Chondrocyte (in vitro differentiated cells): ENCODE data around the gene INO80E. TPM values are rescaled to one million over a fixed set of nuclear protein-coding genes. Genes with fewer than 3 reads are reported as not detected.

ENCODE experiments used
- DNase-seq: peaks from one replicate; pipeline ENCODE4 v3.0.0; 2021; ENCODE audit warnings: mixed read lengths, low spot score
- H3K27ac Mint-ChIP-seq: one replicate; pipeline ENCODE4 v1.8.0; 2021; ENCODE audit warnings: mild to moderate bottlenecking, moderate library complexity, mixed read lengths; ENCODE audit not compliant: unreplicated experiment
- H3K27me3 Mint-ChIP-seq: 2 replicates; pipeline ENCODE4 v1.8.0; 2021; ENCODE audit warnings: low read depth, mixed read lengths
- H3K36me3 Mint-ChIP-seq: 2 replicates; pipeline ENCODE4 v1.8.0; 2021; ENCODE audit warnings: low read depth, mixed read lengths
- H3K4me1 Mint-ChIP-seq: 2 replicates; pipeline ENCODE4 v1.8.0; 2021; ENCODE audit warnings: low read depth, mild to moderate bottlenecking, mixed read lengths
- H3K4me3 Mint-ChIP-seq: one replicate; pipeline ENCODE4 v1.8.0; 2021; ENCODE audit warnings: mild to moderate bottlenecking, moderate library complexity, mixed read lengths; ENCODE audit not compliant: unreplicated experiment
- H3K9me3 Mint-ChIP-seq: 2 replicates; pipeline ENCODE4 v1.8.0; 2021; ENCODE audit warnings: low read depth, mixed read lengths
- total RNA-seq: library from RNA; stranded (reverse); gene quantifications from 3 replicates; pipeline ENCODE4 v1.2.1, GENCODE V29; 2021
- TF ChIP-seq, protein P1 (sequence below): fragments of 200-600 bp; sonication (generic); IDR thresholded peaks from 2 replicates; pipeline ENCODE4 v1.5.0; 2021; ENCODE audit warnings: antibody characterized with exemption, mild to moderate bottlenecking, moderate library complexity

INO80E gene
- total RNA-seq, 1 donor from 2014 or later: 57.1 TPM

DNA sequence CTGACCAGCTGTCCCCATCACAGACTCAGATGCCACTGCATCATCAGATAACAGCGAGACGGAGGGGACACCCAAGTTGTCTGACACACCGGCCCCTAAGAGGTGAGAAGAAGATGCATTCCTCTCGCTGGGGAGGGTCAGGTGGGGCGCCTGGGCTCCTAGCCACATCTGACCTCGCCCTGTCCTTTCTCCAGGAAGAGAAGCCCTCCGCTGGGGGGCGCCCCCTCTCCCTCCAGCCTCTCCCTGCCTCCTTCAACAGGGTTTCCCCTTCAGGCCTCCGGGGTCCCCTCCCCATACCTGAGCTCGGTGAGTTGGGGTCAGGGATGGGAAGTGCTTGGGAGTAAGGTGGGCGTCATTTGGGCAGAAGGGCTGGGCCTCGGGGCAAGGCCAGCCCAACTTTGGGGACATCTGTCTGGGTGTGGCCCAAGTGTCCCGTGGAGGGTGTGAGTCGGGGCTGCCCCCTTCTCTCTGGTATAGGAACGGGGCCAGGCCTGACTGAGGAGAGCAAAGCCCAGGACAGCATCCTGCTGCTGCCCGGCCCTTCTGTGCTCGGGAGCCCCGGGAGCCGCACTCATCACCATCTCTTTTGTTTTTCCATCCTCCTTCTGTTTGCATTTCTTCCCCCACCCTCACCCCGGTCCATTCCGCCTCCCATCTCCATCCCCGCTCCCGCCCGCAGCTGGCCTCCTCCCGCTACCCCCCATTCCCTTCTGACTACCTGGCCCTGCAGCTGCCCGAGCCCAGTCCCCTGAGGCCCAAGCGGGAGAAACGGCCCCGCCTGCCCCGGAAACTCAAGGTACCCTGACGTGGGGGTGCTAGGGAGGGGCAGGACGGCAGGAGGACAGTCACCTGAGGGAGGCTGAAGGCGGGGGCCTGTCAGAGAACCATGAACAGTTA is 4.9 kb downstream of the INO80E start:
- Mint-ChIP-seq H3K4me3 (no peak overlapping the region), H3K9me3 (no peaks in the 10 kb centered on the region), H3K27ac (no peak overlapping the region), H3K36me3 (peaks cover 3% of the 10 kb centered on the region), H3K4me1 (peaks cover 11% of the 10 kb centered on the region), H3K27me3 (no peaks in the 10 kb centered on the region)
- peak; percentile 90 for DNase-seq
- TF ChIP-seq, protein P1, sequence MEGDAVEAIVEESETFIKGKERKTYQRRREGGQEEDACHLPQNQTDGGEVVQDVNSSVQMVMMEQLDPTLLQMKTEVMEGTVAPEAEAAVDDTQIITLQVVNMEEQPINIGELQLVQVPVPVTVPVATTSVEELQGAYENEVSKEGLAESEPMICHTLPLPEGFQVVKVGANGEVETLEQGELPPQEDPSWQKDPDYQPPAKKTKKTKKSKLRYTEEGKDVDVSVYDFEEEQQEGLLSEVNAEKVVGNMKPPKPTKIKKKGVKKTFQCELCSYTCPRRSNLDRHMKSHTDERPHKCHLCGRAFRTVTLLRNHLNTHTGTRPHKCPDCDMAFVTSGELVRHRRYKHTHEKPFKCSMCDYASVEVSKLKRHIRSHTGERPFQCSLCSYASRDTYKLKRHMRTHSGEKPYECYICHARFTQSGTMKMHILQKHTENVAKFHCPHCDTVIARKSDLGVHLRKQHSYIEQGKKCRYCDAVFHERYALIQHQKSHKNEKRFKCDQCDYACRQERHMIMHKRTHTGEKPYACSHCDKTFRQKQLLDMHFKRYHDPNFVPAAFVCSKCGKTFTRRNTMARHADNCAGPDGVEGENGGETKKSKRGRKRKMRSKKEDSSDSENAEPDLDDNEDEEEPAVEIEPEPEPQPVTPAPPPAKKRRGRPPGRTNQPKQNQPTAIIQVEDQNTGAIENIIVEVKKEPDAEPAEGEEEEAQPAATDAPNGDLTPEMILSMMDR: no peak

GRCh38 chr16:30002614-30003346 is 6.7 kb downstream of the INO80E start:
- H3K9me3 Mint-ChIP-seq: no peaks in the 10 kb centered on the region
- H3K4me3 Mint-ChIP-seq: no peak overlapping the region
- H3K27me3 Mint-ChIP-seq: no peaks in the 10 kb centered on the region
- H3K4me1 Mint-ChIP-seq: no peaks in the 10 kb centered on the region
- peaks cover 3% of the 10 kb centered on the region for H3K36me3 Mint-ChIP-seq
- H3K27ac Mint-ChIP-seq: peak overlapping the region; percentile 45
- TF ChIP-seq, protein P1: no peak
- no peak for DNase-seq

GRCh38 chr16:30003670-30004423 is 7.8 kb downstream of the INO80E start:
- Mint-ChIP-seq H3K9me3 (no peaks in the 10 kb centered on the region), H3K4me3 (no peak overlapping the region), H3K4me1 (no peaks in the 10 kb centered on the region), H3K27me3 (no peaks in the 10 kb centered on the region), H3K36me3 (peaks cover 3% of the 10 kb centered on the region), H3K27ac (no peak overlapping the region)
- DNase-seq: no peak
- TF ChIP-seq, protein P1: no peak

- peaks cover 3% of the 10 kb centered on the region for H3K36me3 Mint-ChIP-seq
- TF ChIP-seq, protein P1: no peak
Observed at GRCh38 chr16:30004424-30004776, 8.4 kb downstream of the INO80E start.

DNA sequence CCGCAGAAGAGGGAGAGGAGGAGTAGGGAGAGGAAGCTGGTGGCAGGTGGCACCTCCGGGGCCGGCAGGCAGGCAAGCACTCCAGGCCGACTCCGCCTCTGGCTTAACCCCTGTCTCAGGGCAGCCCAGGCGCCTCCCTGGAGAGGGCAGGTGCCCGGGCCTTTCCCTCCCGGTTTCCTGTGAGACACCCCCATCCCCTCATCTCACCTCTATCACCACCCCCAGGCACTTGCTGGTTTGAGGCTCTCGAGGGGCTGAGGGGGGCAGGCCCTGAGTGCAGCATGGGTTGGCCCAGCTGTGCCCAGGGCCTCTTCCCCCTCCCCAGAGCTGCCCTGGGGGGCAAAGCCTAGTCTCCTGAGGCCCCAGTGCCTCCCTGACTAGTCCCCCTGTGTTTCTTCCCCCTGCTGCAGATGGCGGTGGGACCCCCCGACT is 8.8 kb downstream of the INO80E start:
- H3K9me3 Mint-ChIP-seq: no peaks in the 10 kb centered on the region
- peaks cover 4% of the 10 kb centered on the region for H3K27me3 Mint-ChIP-seq
- H3K4me3 Mint-ChIP-seq: no peak overlapping the region
- H3K36me3 Mint-ChIP-seq: no peaks in the 10 kb centered on the region
- no peak overlapping the region for H3K27ac Mint-ChIP-seq
- no peaks in the 10 kb centered on the region for H3K4me1 Mint-ChIP-seq
- no peak for DNase-seq
- TF ChIP-seq, protein P1: no peak

More at GRCh38 chr16:30004424-30004776, 8.4 kb downstream of the INO80E start:
- Mint-ChIP-seq H3K4me1 (no peaks in the 10 kb centered on the region), H3K27ac (no peak overlapping the region), H3K4me3 (no peak overlapping the region), H3K27me3 (peaks cover 1% of the 10 kb centered on the region), H3K9me3 (no peaks in the 10 kb centered on the region)
- DNase-seq: no peak
